Measurements from ENCODE around the gene FAM240B.

DNA sequence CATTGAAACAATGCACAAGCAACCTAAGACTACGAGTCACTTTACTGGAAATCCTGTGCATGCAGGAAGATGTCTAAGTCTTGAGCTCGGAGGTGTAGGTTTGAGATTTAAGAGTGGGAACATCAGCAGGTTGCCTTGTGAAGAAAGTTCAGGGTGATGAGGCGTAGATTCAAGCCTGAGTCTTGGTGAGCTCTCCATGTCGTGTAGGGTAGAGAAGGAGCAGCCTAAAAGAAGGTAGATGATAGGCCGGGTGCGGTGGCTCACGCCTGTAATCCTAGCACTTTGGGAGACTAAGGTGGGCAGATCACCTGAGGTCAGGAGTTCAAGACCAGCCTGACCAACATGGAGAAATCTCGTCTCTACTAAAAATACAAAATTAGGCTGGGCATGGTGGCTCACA is 69.4 kb downstream of the FAM240B start:
- TF ChIP-seq, protein P1, sequence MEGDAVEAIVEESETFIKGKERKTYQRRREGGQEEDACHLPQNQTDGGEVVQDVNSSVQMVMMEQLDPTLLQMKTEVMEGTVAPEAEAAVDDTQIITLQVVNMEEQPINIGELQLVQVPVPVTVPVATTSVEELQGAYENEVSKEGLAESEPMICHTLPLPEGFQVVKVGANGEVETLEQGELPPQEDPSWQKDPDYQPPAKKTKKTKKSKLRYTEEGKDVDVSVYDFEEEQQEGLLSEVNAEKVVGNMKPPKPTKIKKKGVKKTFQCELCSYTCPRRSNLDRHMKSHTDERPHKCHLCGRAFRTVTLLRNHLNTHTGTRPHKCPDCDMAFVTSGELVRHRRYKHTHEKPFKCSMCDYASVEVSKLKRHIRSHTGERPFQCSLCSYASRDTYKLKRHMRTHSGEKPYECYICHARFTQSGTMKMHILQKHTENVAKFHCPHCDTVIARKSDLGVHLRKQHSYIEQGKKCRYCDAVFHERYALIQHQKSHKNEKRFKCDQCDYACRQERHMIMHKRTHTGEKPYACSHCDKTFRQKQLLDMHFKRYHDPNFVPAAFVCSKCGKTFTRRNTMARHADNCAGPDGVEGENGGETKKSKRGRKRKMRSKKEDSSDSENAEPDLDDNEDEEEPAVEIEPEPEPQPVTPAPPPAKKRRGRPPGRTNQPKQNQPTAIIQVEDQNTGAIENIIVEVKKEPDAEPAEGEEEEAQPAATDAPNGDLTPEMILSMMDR (IDR thresholded peaks at IDR 0.05; ENCODE audit: insufficient read depth, low read length, poor library complexity, severe bottlenecking), result no peak
- no peak for TF ChIP-seq EZH2phosphoT487 (conservative IDR thresholded peaks at IDR 0.05; ENCODE audit: low read length)
